ENCODE data around the gene SNCAIP. TPM values are rescaled to one million over a fixed set of nuclear protein-coding genes. Genes with fewer than 3 reads are reported as not detected.
"Not testable (repeated sequence)": the region's sequence is repeated elsewhere in the genome, so short reads cannot be mapped to it uniquely, and the experiment has no call there.

SNCAIP gene
- total RNA-seq, 2 donors from 2014 or later: not detected

GRCh38 chr5:122352331-122352730, 40.3 kb downstream of the SNCAIP start:
- no peaks in the 10 kb centered on the region for H3K27me3 Mint-ChIP-seq (ENCODE audit: low read depth)
- H3K4me1 Mint-ChIP-seq (ENCODE audit: low read depth): no peaks in the 10 kb centered on the region
- H3K27ac Mint-ChIP-seq: no peak overlapping the region
- H3K36me3 Mint-ChIP-seq (ENCODE audit: insufficient read depth in 2 of 2): no peaks in the 10 kb centered on the region
- H3K4me3 Mint-ChIP-seq: no peak overlapping the region
- ATAC-seq (replicated peaks in 1 of 2) (no peak), DNase-seq (no peak)
- H3K9me3 Mint-ChIP-seq: peaks cover 0 to 2% of the 10 kb centered on the region in 2 donors

GRCh38 chr5:122353361-122353760, 41.3 kb downstream of the SNCAIP start:
- not testable (repeated sequence) for H3K9me3 Mint-ChIP-seq; ATAC-seq (replicated peaks in 1 of 2); H3K27me3 Mint-ChIP-seq (ENCODE audit: low read depth); H3K36me3 Mint-ChIP-seq (ENCODE audit: insufficient read depth in 2 of 2); DNase-seq; H3K4me3 Mint-ChIP-seq; H3K27ac Mint-ChIP-seq; H3K4me1 Mint-ChIP-seq (ENCODE audit: low read depth)

- Mint-ChIP-seq H3K4me3 (no peak overlapping the region), H3K27me3 (ENCODE audit: low read depth) (no peaks in the 10 kb centered on the region)
- no peak for ATAC-seq (replicated peaks in 1 of 2)
These were observed 42.3 kb downstream of the SNCAIP start for GRCh38 chr5:122354293-122354692.

GRCh38 chr5:122355324-122355723, 43.3 kb downstream of the SNCAIP start:
- Mint-ChIP-seq H3K36me3 (ENCODE audit: insufficient read depth in 2 of 2) (no peaks in the 10 kb centered on the region), H3K9me3 (peaks cover 0 to 2% of the 10 kb centered on the region in 2 donors), H3K27me3 (ENCODE audit: low read depth) (no peaks in the 10 kb centered on the region), H3K4me3 (no peak overlapping the region), H3K27ac (no peak overlapping the region), H3K4me1 (ENCODE audit: low read depth) (no peaks in the 10 kb centered on the region)
- DNase-seq: no peak
- ATAC-seq (replicated peaks in 1 of 2): no peak

More at GRCh38 chr5:122354293-122354692, 42.3 kb downstream of the SNCAIP start:
- Mint-ChIP-seq H3K4me1 (ENCODE audit: low read depth) (no peaks in the 10 kb centered on the region), H3K36me3 (ENCODE audit: insufficient read depth in 2 of 2) (no peaks in the 10 kb centered on the region), H3K9me3 (peaks cover 0 to 2% of the 10 kb centered on the region in 2 donors), H3K27ac (no peak overlapping the region)
- no peak for DNase-seq

GRCh38 chr5:122356855-122357254, 44.8 kb downstream of the SNCAIP start:
- ATAC-seq (replicated peaks in 1 of 2) (no peak), DNase-seq (no peak)
- H3K9me3 Mint-ChIP-seq: peaks cover 0 to 2% of the 10 kb centered on the region in 2 donors
- H3K4me3 Mint-ChIP-seq: no peak overlapping the region
- no peaks in the 10 kb centered on the region for H3K27me3 Mint-ChIP-seq (ENCODE audit: low read depth)
- H3K4me1 Mint-ChIP-seq (ENCODE audit: low read depth): no peaks in the 10 kb centered on the region
- H3K27ac Mint-ChIP-seq: no peak overlapping the region
- no peaks in the 10 kb centered on the region for H3K36me3 Mint-ChIP-seq (ENCODE audit: insufficient read depth in 2 of 2)

- Mint-ChIP-seq H3K36me3 (ENCODE audit: insufficient read depth in 2 of 2) (no peaks in the 10 kb centered on the region), H3K4me1 (ENCODE audit: low read depth) (no peaks in the 10 kb centered on the region)
These were observed 46.4 kb downstream of the SNCAIP start for GRCh38 chr5:122358372-122358979.

GRCh38 chr5:122362361-122362760, 50.3 kb downstream of the SNCAIP start:
- no peaks in the 10 kb centered on the region for H3K36me3 Mint-ChIP-seq (ENCODE audit: insufficient read depth in 2 of 2)
- no peak for ATAC-seq (replicated peaks in 1 of 2)
- H3K27me3 Mint-ChIP-seq (ENCODE audit: low read depth): no peaks in the 10 kb centered on the region
- DNase-seq: no peak
- H3K27ac Mint-ChIP-seq: no peak overlapping the region
- no peak overlapping the region for H3K4me3 Mint-ChIP-seq
- H3K9me3 Mint-ChIP-seq: peaks cover 2 to 5% of the 10 kb centered on the region in 2 donors
- no peaks in the 10 kb centered on the region for H3K4me1 Mint-ChIP-seq (ENCODE audit: low read depth)

More at GRCh38 chr5:122358372-122358979, 46.4 kb downstream of the SNCAIP start:
- Mint-ChIP-seq H3K4me3 (no peak overlapping the region), H3K9me3 (peaks cover 0 to 2% of the 10 kb centered on the region in 2 donors), H3K27ac (no peak overlapping the region), H3K27me3 (ENCODE audit: low read depth) (no peaks in the 10 kb centered on the region)
- ATAC-seq (replicated peaks in 1 of 2) (no peak), DNase-seq (no peak)

- DNase-seq (no peak), ATAC-seq (replicated peaks in 1 of 2) (no peak)
- H3K4me1 Mint-ChIP-seq (ENCODE audit: low read depth): no peaks in the 10 kb centered on the region
- peaks cover 2 to 5% of the 10 kb centered on the region in 2 donors for H3K9me3 Mint-ChIP-seq
- H3K4me3 Mint-ChIP-seq: no peak overlapping the region
- H3K27ac Mint-ChIP-seq: no peak overlapping the region
- no peaks in the 10 kb centered on the region for H3K36me3 Mint-ChIP-seq (ENCODE audit: insufficient read depth in 2 of 2)
- H3K27me3 Mint-ChIP-seq (ENCODE audit: low read depth): no peaks in the 10 kb centered on the region
These were observed 51.6 kb downstream of the SNCAIP start for GRCh38 chr5:122363623-122364022.

GRCh38 chr5:122366501-122366900, 54.5 kb downstream of the SNCAIP start:
- H3K36me3 Mint-ChIP-seq (ENCODE audit: insufficient read depth in 2 of 2): no peaks in the 10 kb centered on the region
- H3K4me3 Mint-ChIP-seq: no peak overlapping the region
- ATAC-seq (replicated peaks in 1 of 2) (no peak), DNase-seq (no peak)
- peaks cover 2 to 5% of the 10 kb centered on the region in 2 donors for H3K9me3 Mint-ChIP-seq
- H3K27me3 Mint-ChIP-seq (ENCODE audit: low read depth): no peaks in the 10 kb centered on the region
- H3K4me1 Mint-ChIP-seq (ENCODE audit: low read depth): no peaks in the 10 kb centered on the region
- no peak overlapping the region for H3K27ac Mint-ChIP-seq

- Mint-ChIP-seq H3K27ac (no peak overlapping the region), H3K27me3 (ENCODE audit: low read depth) (no peaks in the 10 kb centered on the region), H3K4me1 (ENCODE audit: low read depth) (no peaks in the 10 kb centered on the region), H3K9me3 (peaks cover 2 to 5% of the 10 kb centered on the region in 2 donors), H3K4me3 (no peak overlapping the region), H3K36me3 (ENCODE audit: insufficient read depth in 2 of 2) (no peaks in the 10 kb centered on the region)
- DNase-seq (no peak), ATAC-seq (replicated peaks in 1 of 2) (no peak)
These were observed 55.4 kb downstream of the SNCAIP start for GRCh38 chr5:122367456-122367855.

- no peak overlapping the region for H3K27ac Mint-ChIP-seq
- DNase-seq (no peak), ATAC-seq (replicated peaks in 1 of 2) (no peak)
- H3K36me3 Mint-ChIP-seq (ENCODE audit: insufficient read depth in 2 of 2): no peaks in the 10 kb centered on the region
- H3K4me1 Mint-ChIP-seq (ENCODE audit: low read depth): no peaks in the 10 kb centered on the region
- H3K9me3 Mint-ChIP-seq: peaks cover 2 to 5% of the 10 kb centered on the region in 2 donors
- no peaks in the 10 kb centered on the region for H3K27me3 Mint-ChIP-seq (ENCODE audit: low read depth)
- no peak overlapping the region for H3K4me3 Mint-ChIP-seq
These were observed 56.6 kb downstream of the SNCAIP start for GRCh38 chr5:122368510-122369251.

GRCh38 chr5:122369253-122369815, 57.3 kb downstream of the SNCAIP start:
- H3K4me3 Mint-ChIP-seq: no peak overlapping the region
- H3K36me3 Mint-ChIP-seq (ENCODE audit: insufficient read depth in 2 of 2): no peaks in the 10 kb centered on the region
- no peak for ATAC-seq (replicated peaks in 1 of 2)
- peaks cover 2 to 5% of the 10 kb centered on the region in 2 donors for H3K9me3 Mint-ChIP-seq
- DNase-seq: no peak
- H3K27me3 Mint-ChIP-seq (ENCODE audit: low read depth): no peaks in the 10 kb centered on the region
- H3K27ac Mint-ChIP-seq: no peak overlapping the region
- H3K4me1 Mint-ChIP-seq (ENCODE audit: low read depth): no peaks in the 10 kb centered on the region

GRCh38 chr5:122371511-122372151, 59.6 kb downstream of the SNCAIP start:
- no peaks in the 10 kb centered on the region for H3K36me3 Mint-ChIP-seq (ENCODE audit: insufficient read depth in 2 of 2)
- H3K4me1 Mint-ChIP-seq (ENCODE audit: low read depth): no peaks in the 10 kb centered on the region
- DNase-seq (no peak), ATAC-seq (replicated peaks in 1 of 2) (no peak)
- no peak overlapping the region for H3K4me3 Mint-ChIP-seq
- H3K27ac Mint-ChIP-seq: no peak overlapping the region
- H3K27me3 Mint-ChIP-seq (ENCODE audit: low read depth): no peaks in the 10 kb centered on the region
- no peaks in the 10 kb centered on the region for H3K9me3 Mint-ChIP-seq

Data from activated T-cell treated with anti-CD3 and anti-CD28 coated beads, Interleukin-2, amount 50 U/mL, for 72 hours (primary cell).